B cell (primary cell): ENCODE results near the gene NNT. TPM values are rescaled to one million over a fixed set of nuclear protein-coding genes. Genes with fewer than 3 reads are reported as not detected.

Experiments
- ATAC-seq: fragments of 200-7000 bp; cut with Tn5 transposase; one replicate; pipeline ENCODE4 v1.10.0; 2021; ENCODE audit warnings: low read depth, mild to moderate bottlenecking, moderate number of reproducible peaks, moderate library complexity
- CTCF ChIA-PET: fragments of 350-600 bp; sonication (Branson Sonifier 250); formaldehyde crosslinking; loops from one replicate; lab custom pipeline; 2021; ENCODE audit warnings: antibody characterized with exemption, inconsistent platforms; lab: Charles Lee
- POLR2A ChIA-PET: fragments of 350-600 bp; sonication (Branson Sonifier 250); formaldehyde crosslinking; loops from one replicate; lab custom pipeline; 2021; ENCODE audit warnings: antibody characterized with exemption; lab: Charles Lee
- DNase-seq: peaks from one replicate; pipeline ENCODE4 v3.0.0; 2013
- H2AFZ ChIP-seq: 2 replicates; pipeline ENCODE4 v1.6.1; 2012; ENCODE audit warnings: mild to moderate bottlenecking, low read depth, low read length; ENCODE audit not compliant: insufficient read depth, poor library complexity, severe bottlenecking
- H3K27ac ChIP-seq, 2 donors: 1 replicate in 1 of 2; 2 replicates in 1 of 2; pipeline ENCODE4 v1.5.1; 2012 to 2013; ENCODE audit warnings: low read length in 2 of 2, mild to moderate bottlenecking in 2 of 2, moderate library complexity in 1 of 2
- H3K27me3 ChIP-seq, 4 experiments: fragments of 200-600 bp in 1 of 4; sonication (generic) in 1 of 4; replicated peaks in 1 of 4; 1 replicate in 2 of 4; 2 replicates in 2 of 4; pipeline versions ENCODE4 v1.6.1 to v1.7.0; 2013 to 2016; ENCODE audit warnings: low read length in 3 of 4, mild to moderate bottlenecking in 2 of 4, mixed read lengths in 1 of 4, moderate library complexity in 1 of 4; ENCODE audit not compliant: insufficient read depth in 4 of 4, control insufficient read depth in 3 of 4; ENCODE audit errors: control extremely low read depth in 1 of 4
- H3K36me3 ChIP-seq, 2 experiments: replicated peaks in 1 of 2; 1 replicate in 1 of 2; 2 replicates in 1 of 2; pipeline versions ENCODE4 v1.6.1 to v1.7.1; 2013; ENCODE audit warnings: low read length in 1 of 2; ENCODE audit not compliant: insufficient read depth in 2 of 2, control insufficient read depth in 1 of 2; ENCODE audit errors: control extremely low read depth in 1 of 2, extremely low read depth in 1 of 2
- H3K4me1 ChIP-seq, 2 donors: fragments of 200-600 bp in 1 of 2; sonication (generic) in 1 of 2; 1 replicate in 1 of 2; 2 replicates in 1 of 2; pipeline versions ENCODE4 v1.5.1 to v1.6.1; 2013 to 2017; ENCODE audit warnings: low read length in 2 of 2; ENCODE audit not compliant: control insufficient read depth in 2 of 2, insufficient read depth in 2 of 2
- H3K4me2 ChIP-seq: replicated peaks from 2 replicates; pipeline ENCODE3; 2012; ENCODE audit warnings: mild to moderate bottlenecking, low read depth, low read length; ENCODE audit not compliant: poor library complexity, severe bottlenecking
- H3K4me3 ChIP-seq, 5 experiments: fragments of 200-600 bp in 1 of 5; sonication (generic) in 1 of 5; 1 replicate in 3 of 5; 2 replicates in 2 of 5; pipeline versions ENCODE4 v1.5.1 to v1.7.0; 2011 to 2016; ENCODE audit warnings: low read length in 4 of 5, mild to moderate bottlenecking in 4 of 5, low read depth in 2 of 5, control low read depth in 1 of 5, moderate library complexity in 1 of 5; ENCODE audit not compliant: insufficient read depth in 1 of 5; ENCODE audit errors: control extremely low read depth in 1 of 5, extremely low read depth in 1 of 5
- H3K79me2 ChIP-seq: fragments of 200-600 bp; sonication (generic); one replicate; pipeline ENCODE4 v1.6.0; 2016; ENCODE audit warnings: low read length; ENCODE audit not compliant: control insufficient read depth, insufficient read depth
- H3K9ac ChIP-seq: fragments of 200-600 bp; sonication (generic); 2 replicates; pipeline ENCODE4 v1.6.1; 2017; ENCODE audit warnings: mild to moderate bottlenecking, low read length, moderate library complexity
- H3K9me3 ChIP-seq, 3 donors: one replicate each; pipeline versions ENCODE4 v1.6.1 to v1.7.1; 2013; ENCODE audit warnings: low read length in 2 of 3; ENCODE audit not compliant: control insufficient read depth in 2 of 3, insufficient read depth in 1 of 3; ENCODE audit errors: control extremely low read depth in 1 of 3
- H4K20me1 ChIP-seq: 2 replicates; pipeline ENCODE4 v1.6.0; 2012; ENCODE audit warnings: mild to moderate bottlenecking, low read length; ENCODE audit not compliant: insufficient read depth, control insufficient read depth, poor library complexity, severe bottlenecking
- H3K27ac Mint-ChIP-seq: one replicate; pipeline ENCODE4 v1.8.0; 2021; ENCODE audit warnings: mixed read lengths
- H3K27me3 Mint-ChIP-seq: one replicate; pipeline ENCODE4 v1.8.0; 2021; ENCODE audit warnings: mixed read lengths
- H3K4me1 Mint-ChIP-seq: one replicate; pipeline ENCODE4 v1.8.0; 2021; ENCODE audit warnings: mixed read lengths
- H3K4me3 Mint-ChIP-seq: one replicate; pipeline ENCODE4 v1.8.0; 2021; ENCODE audit warnings: mixed read lengths
- H3K9me3 Mint-ChIP-seq: one replicate; pipeline ENCODE4 v1.8.0; 2022; ENCODE audit warnings: mixed read lengths; ENCODE audit not compliant: insufficient read depth
- CTCF ChIP-seq: fragments of 200-600 bp; IDR thresholded peaks from one replicate; pipeline ENCODE4 v1.8.0; 2022; ENCODE audit warnings: antibody characterized with exemption, mild to moderate bottlenecking
- EZH2 ChIP-seq: IDR thresholded peaks from 2 replicates; pipeline ENCODE4 v1.6.1; 2012; ENCODE audit warnings: borderline replicate concordance, low read depth, mild to moderate bottlenecking, moderate library complexity, low read length; ENCODE audit not compliant: insufficient read depth, poor library complexity, severe bottlenecking
- WGBS: methylation state at CpG from one replicate; pipeline ENCODE4 v1.1.5; 2013; ENCODE audit warnings: missing lambda C conversion rate; ENCODE audit not compliant: insufficient coverage; 5-methylcytosine and 5-hydroxymethylcytosine counted together
- intact Hi-C: fragments of 100-400 bp; cut with micrococcal nuclease; formaldehyde crosslinking; loops from one replicate; pipeline ENCODE4 v1.10.0; 2022
- polyA plus RNA-seq: library from polyadenylated mRNA; depleted of rRNA; stranded (reverse); fragments of >200 nt; gene quantifications from 2 replicates; pipeline ENCODE4 v1.2.3, GENCODE V29; 2012
- total RNA-seq, 2 donors: library from RNA; stranded (reverse); fragments of 120-200 nt in 1 of 2; gene quantifications; 1 replicate in 1 of 2; 2 replicates in 1 of 2; pipeline versions ENCODE4 v1.2.3 to v1.2.4, GENCODE V29; 2013 to 2022

Gene NNT
- total and polyA plus RNA-seq, 2 donors (not counting 1 experiment from before 2014, with no cell fraction given), result 17.8 to 61.1 TPM

- Histone ChIP-seq H3K36me3 (peaks cover 16 to 17% of the 10 kb centered on the region in 2 experiments), H3K9ac (no peak overlapping the region), H3K4me1 (no peaks in the 10 kb centered on the region), H3K9me3 (no peaks in the 10 kb centered on the region), H3K4me2 (no peak overlapping the region), H3K27me3 (no peaks in the 10 kb centered on the region), H3K4me3 (no peak overlapping the region), H3K79me2 (no peaks in the 10 kb centered on the region), H3K27ac (no peak overlapping the region), H2AFZ (no peak overlapping the region), H4K20me1 (no peaks in the 10 kb centered on the region)
- no peak for TF ChIP-seq CTCF
- no peak for TF ChIP-seq EZH2
- POLR2A ChIA-PET, result no interaction called here
- DNase-seq, result no peak
- Mint-ChIP-seq H3K9me3 (no peaks in the 10 kb centered on the region), H3K27ac (no peak overlapping the region), H3K27me3 (no peaks in the 10 kb centered on the region), H3K4me3 (no peak overlapping the region), H3K4me1 (peaks cover under 1% of the 10 kb centered on the region)
- ATAC-seq, result no peak
- WGBS, result no CpG with 5 or more reads among the region's 1 CpG
- intact Hi-C loops, result no loop called here
- CTCF ChIA-PET, result interaction anchor here (3.3 kb wide), 1 partner anchor 12 kb away, joined by 13 read pairs; no protein-coding TSS in a partner anchor
Observed at GRCh38 chr5:43643327-43643726, 40.3 kb downstream of the NNT start.

GRCh38 chr5:43643750-43644149, 40.8 kb downstream of the NNT start:
- H3K4me1 Mint-ChIP-seq, result no peaks in the 10 kb centered on the region
- no peak overlapping the region for H3K27ac Mint-ChIP-seq
- no peak overlapping the region for H3K4me3 Mint-ChIP-seq
- intact Hi-C loops, result no loop called here
- Histone ChIP-seq H4K20me1 (no peaks in the 10 kb centered on the region), H3K9me3 (no peaks in the 10 kb centered on the region), H3K4me3 (no peak overlapping the region), H3K4me2 (no peak overlapping the region), H3K4me1 (no peaks in the 10 kb centered on the region), H3K79me2 (no peaks in the 10 kb centered on the region), H3K27me3 (no peaks in the 10 kb centered on the region), H3K27ac (no peak overlapping the region), H3K9ac (no peak overlapping the region), H3K36me3 (peaks cover 16 to 18% of the 10 kb centered on the region in 2 experiments), H2AFZ (no peak overlapping the region)
- POLR2A ChIA-PET, result no interaction called here
- no peaks in the 10 kb centered on the region for H3K9me3 Mint-ChIP-seq
- no CpG with 5 or more reads among the region's 2 CpGs for WGBS
- CTCF ChIA-PET, result interaction anchor here (3.3 kb wide), 1 partner anchor 12 kb away, joined by 13 read pairs; no protein-coding TSS in a partner anchor
- H3K27me3 Mint-ChIP-seq, result no peaks in the 10 kb centered on the region
- ATAC-seq, result no peak
- TF ChIP-seq CTCF, result no peak
- no peak for TF ChIP-seq EZH2
- DNase-seq, result no peak
